Peyer's patch (tissue), 4 donors: Measurements from ENCODE around the gene NRARP.

Source experiments
- CTCF ChIP-seq, 6 experiments: fragments of 450-650 bp in 4 of 6; fragments of 200-600 bp in 2 of 6; sonication (generic) in 1 of 6; IDR thresholded peaks; one replicate each; pipeline ENCODE4 v1.5.1; 2017 to 2019; ENCODE audit warnings: antibody characterized with exemption in 6 of 6, mild to moderate bottlenecking in 3 of 6, moderate library complexity in 1 of 6
- POLR2A ChIP-seq, 2 donors: fragments of 450-650 bp; IDR thresholded peaks; one replicate each; pipeline ENCODE4 v1.5.1; 2017; ENCODE audit warnings: antibody characterized with exemption in 2 of 2, mild to moderate bottlenecking in 2 of 2, moderate library complexity in 2 of 2

GRCh38 chr9:137281345-137282116, 20.5 kb downstream of the NRARP start:
- no peak for TF ChIP-seq CTCF (IDR thresholded peaks at IDR 0.05)
- TF ChIP-seq POLR2A (IDR thresholded peaks at IDR 0.05), result no peak
